GM19438 (cell line): Measurements from ENCODE around the gene MAP4K4.

Source experiments
- ATAC-seq: cut with Tn5 transposase; IDR thresholded peaks from one replicate; pipeline ENCODE4 v1.9.1; 2021; ENCODE audit warnings: low read depth; ENCODE audit not compliant: unreplicated experiment

Gene MAP4K4

GRCh38 chr2:101806701-101807100 is 109.2 kb downstream of the MAP4K4 start:
- no peak for ATAC-seq

- ATAC-seq: no peak
These were observed 109.7 kb downstream of the MAP4K4 start for GRCh38 chr2:101807242-101807641.

GRCh38 chr2:101808006-101808562 is 110.6 kb downstream of the MAP4K4 start:
- ATAC-seq: no peak

- no peak for ATAC-seq
These were observed 112.2 kb downstream of the MAP4K4 start for GRCh38 chr2:101809698-101810097.

- no peak for ATAC-seq
These were observed 113.9 kb downstream of the MAP4K4 start for GRCh38 chr2:101811226-101812015.

GRCh38 chr2:101812226-101812625 is 114.7 kb downstream of the MAP4K4 start:
- ATAC-seq: no peak

- no peak for ATAC-seq
These were observed 117.2 kb downstream of the MAP4K4 start for GRCh38 chr2:101814752-101815151.

- no peak for ATAC-seq
These were observed 117.6 kb downstream of the MAP4K4 start for GRCh38 chr2:101815154-101815553.

- ATAC-seq: no peak
These were observed 118.4 kb downstream of the MAP4K4 start for GRCh38 chr2:101815739-101816391.

GRCh38 chr2:101816598-101816997 is 119.1 kb downstream of the MAP4K4 start:
- no peak for ATAC-seq

- ATAC-seq: no peak
These were observed 120.0 kb downstream of the MAP4K4 start for GRCh38 chr2:101817481-101817880.

- no peak for ATAC-seq
These were observed 121.3 kb downstream of the MAP4K4 start for GRCh38 chr2:101818531-101819451.

GRCh38 chr2:101820519-101820918 is 123.0 kb downstream of the MAP4K4 start:
- no peak for ATAC-seq

- no peak for ATAC-seq
These were observed 123.7 kb downstream of the MAP4K4 start for GRCh38 chr2:101821059-101821805.

GRCh38 chr2:101821828-101822458 is 124.4 kb downstream of the MAP4K4 start:
- no peak for ATAC-seq

- no peak for ATAC-seq
These were observed 125.9 kb downstream of the MAP4K4 start for GRCh38 chr2:101823347-101823791.

GRCh38 chr2:101823859-101824258 is 126.4 kb downstream of the MAP4K4 start:
- ATAC-seq: no peak

GRCh38 chr2:101826716-101827115 is 129.2 kb downstream of the MAP4K4 start:
- no peak for ATAC-seq

GRCh38 chr2:101827246-101827645 is 129.7 kb downstream of the MAP4K4 start:
- no peak for ATAC-seq
